Kidney (tissue), 14 donors: ENCODE data around the gene TBC1D5. TPM values are rescaled to one million over a fixed set of nuclear protein-coding genes. Genes with fewer than 3 reads are reported as not detected.

Experiments
- DNase-seq, 5 donors: peaks; one replicate each; pipeline ENCODE4 v3.0.0-alpha.2; 2013 to 2020
- FAIRE-seq: peaks from 2 replicates; lab custom pipeline; 2012; peaks lifted over from hg19 to GRCh38; lab: Jason Lieb, UNC
- H3K27ac ChIP-seq, 2 donors: one replicate each; pipeline ENCODE4 v1.7.0; 2013; ENCODE audit warnings: low read depth in 2 of 2, low read length in 2 of 2, inconsistent platforms in 1 of 2
- H3K27me3 ChIP-seq: one replicate; pipeline ENCODE4 v1.7.1; 2013; ENCODE audit warnings: low read length, inconsistent platforms; ENCODE audit not compliant: control insufficient read depth, insufficient read depth
- H3K36me3 ChIP-seq, 3 donors: one replicate each; pipeline versions ENCODE4 v1.7.0 to v1.7.1; 2013; ENCODE audit warnings: low read length in 3 of 3, control low read depth in 1 of 3, inconsistent platforms in 1 of 3; ENCODE audit not compliant: insufficient read depth in 3 of 3, control insufficient read depth in 2 of 3
- H3K4me1 ChIP-seq, 3 donors: one replicate each; pipeline versions ENCODE4 v1.7.0 to v1.7.1; 2013; ENCODE audit warnings: low read length in 3 of 3, inconsistent platforms in 1 of 3, low read depth in 1 of 3; ENCODE audit not compliant: control insufficient read depth in 2 of 3, insufficient read depth in 2 of 3
- H3K4me3 ChIP-seq, 3 donors: one replicate each; pipeline versions ENCODE4 v1.7.0 to v1.8.1; 2013; ENCODE audit warnings: low read length in 3 of 3, control low read depth in 1 of 3, inconsistent platforms in 1 of 3
- H3K9ac ChIP-seq, 3 donors: one replicate each; pipeline versions ENCODE4 v1.7.0 to v1.7.1; 2013; ENCODE audit warnings: low read length in 3 of 3, control low read depth in 1 of 3, inconsistent platforms in 1 of 3
- H3K9me3 ChIP-seq, 3 donors: one replicate each; pipeline versions ENCODE4 v1.7.0 to v1.7.1; 2013; ENCODE audit warnings: low read length in 3 of 3, control low read depth in 1 of 3, inconsistent platforms in 1 of 3; ENCODE audit not compliant: control insufficient read depth in 2 of 3, insufficient read depth in 1 of 3
- intact Hi-C: fragments of 100-400 bp; cut with DNase I; formaldehyde crosslinking; loops from one replicate; pipeline ENCODE4 v1.11.1; 2022
- polyA plus RNA-seq: library from polyadenylated mRNA; stranded (reverse); fragments of 350-450 nt; fragmentation: Illumina TruSeq; extraction: RNeasy Lipid Tissue Mini Kit (QIAGEN cat#74804); gene quantifications from one replicate; pipeline ENCODE4 v1.2.3, GENCODE V29; 2014; ENCODE audit warnings: low read depth, low replicate concordance; ENCODE audit not compliant: insufficient read depth
- total RNA-seq: library from RNA; stranded (reverse); fragmentation: NEBNext Ultra II Directional; extraction: Animal tissue kit (Norgen Biotek cat#: 25700); gene quantifications from one replicate; pipeline ENCODE4 v1.2.1, GENCODE V29; 2021
- TF ChIP-seq, protein P1 (sequence below): IDR thresholded peaks from 3 replicates; pipeline ENCODE4 v1.5.1; 2012; ENCODE audit warnings: mild to moderate bottlenecking, moderate library complexity, borderline replicate concordance; ENCODE audit not compliant: insufficient read depth; ENCODE audit errors: extremely low read depth
- donor health status: control.
- donor health status: control.
- donor health status: control.
- donor health status: control.
- donor health status: control.
- donor health status: DM: yes; HTN: yes; CAD: no.
- donor health status: Normal renal cell carcinoma (clear cell type).

TBC1D5 gene
- total and polyA plus RNA-seq, 2 donors from 2014 or later = 9.7 to 77.7 TPM

DNA sequence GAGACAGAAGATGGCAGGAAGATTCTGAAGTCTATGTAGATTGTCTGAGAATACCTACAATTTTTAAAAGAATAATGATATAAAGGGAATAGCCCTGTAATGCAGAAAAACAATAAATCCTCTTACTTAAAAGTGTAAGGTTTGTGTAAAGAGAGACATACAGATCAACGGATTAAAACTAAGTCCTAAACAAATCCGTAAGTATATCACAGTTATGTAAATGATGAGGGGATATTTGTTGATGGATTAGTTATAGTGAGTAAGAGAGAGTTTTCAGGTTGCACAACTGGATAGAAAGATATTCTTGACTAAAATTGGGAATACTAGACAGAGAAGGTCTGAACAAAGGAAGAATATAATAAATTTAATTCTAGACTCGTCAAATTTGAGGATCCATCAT is 179.6 kb downstream of the TBC1D5 start:
- intact Hi-C loops = no loop called here
- Histone ChIP-seq H3K27ac (no peak overlapping the region), H3K9ac (no peak overlapping the region), H3K27me3 (no peaks in the 10 kb centered on the region), H3K4me3 (no peak overlapping the region), H3K36me3 (no peaks in the 10 kb centered on the region), H3K4me1 (no peaks in the 10 kb centered on the region), H3K9me3 (no peaks in the 10 kb centered on the region)
- TF ChIP-seq, protein P1, sequence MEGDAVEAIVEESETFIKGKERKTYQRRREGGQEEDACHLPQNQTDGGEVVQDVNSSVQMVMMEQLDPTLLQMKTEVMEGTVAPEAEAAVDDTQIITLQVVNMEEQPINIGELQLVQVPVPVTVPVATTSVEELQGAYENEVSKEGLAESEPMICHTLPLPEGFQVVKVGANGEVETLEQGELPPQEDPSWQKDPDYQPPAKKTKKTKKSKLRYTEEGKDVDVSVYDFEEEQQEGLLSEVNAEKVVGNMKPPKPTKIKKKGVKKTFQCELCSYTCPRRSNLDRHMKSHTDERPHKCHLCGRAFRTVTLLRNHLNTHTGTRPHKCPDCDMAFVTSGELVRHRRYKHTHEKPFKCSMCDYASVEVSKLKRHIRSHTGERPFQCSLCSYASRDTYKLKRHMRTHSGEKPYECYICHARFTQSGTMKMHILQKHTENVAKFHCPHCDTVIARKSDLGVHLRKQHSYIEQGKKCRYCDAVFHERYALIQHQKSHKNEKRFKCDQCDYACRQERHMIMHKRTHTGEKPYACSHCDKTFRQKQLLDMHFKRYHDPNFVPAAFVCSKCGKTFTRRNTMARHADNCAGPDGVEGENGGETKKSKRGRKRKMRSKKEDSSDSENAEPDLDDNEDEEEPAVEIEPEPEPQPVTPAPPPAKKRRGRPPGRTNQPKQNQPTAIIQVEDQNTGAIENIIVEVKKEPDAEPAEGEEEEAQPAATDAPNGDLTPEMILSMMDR = no peak
- FAIRE-seq (no peak), DNase-seq (no peak)

DNA sequence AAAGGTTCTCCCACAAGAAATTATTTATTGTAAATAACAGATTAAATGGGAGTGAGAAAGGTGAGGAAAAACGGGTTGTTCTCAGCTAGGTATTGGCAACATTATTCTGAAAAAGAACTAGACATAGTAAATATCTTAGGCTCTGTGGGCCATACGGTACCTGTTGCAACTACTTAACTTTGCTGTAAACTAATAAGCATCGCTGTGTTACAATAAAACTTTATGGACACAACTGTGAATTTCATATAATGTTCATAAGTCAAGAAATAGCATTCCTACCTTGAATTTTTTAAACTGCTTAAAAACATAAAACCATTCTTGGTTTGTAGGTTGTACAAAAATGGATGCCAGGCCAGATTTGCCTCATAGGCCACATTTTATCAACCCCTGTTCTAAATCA is 183.9 kb downstream of the TBC1D5 start:
- intact Hi-C loops = no loop called here
- no peak overlapping the region for H3K27ac ChIP-seq
- no peaks in the 10 kb centered on the region for H3K27me3 ChIP-seq
- H3K9me3 ChIP-seq = no peaks in the 10 kb centered on the region
- no peaks in the 10 kb centered on the region for H3K36me3 ChIP-seq
- TF ChIP-seq, protein P1 = no peak
- no peak overlapping the region for H3K9ac ChIP-seq
- DNase-seq = no peak
- no peak for FAIRE-seq
- no peak overlapping the region for H3K4me3 ChIP-seq
- H3K4me1 ChIP-seq = no peaks in the 10 kb centered on the region

DNA sequence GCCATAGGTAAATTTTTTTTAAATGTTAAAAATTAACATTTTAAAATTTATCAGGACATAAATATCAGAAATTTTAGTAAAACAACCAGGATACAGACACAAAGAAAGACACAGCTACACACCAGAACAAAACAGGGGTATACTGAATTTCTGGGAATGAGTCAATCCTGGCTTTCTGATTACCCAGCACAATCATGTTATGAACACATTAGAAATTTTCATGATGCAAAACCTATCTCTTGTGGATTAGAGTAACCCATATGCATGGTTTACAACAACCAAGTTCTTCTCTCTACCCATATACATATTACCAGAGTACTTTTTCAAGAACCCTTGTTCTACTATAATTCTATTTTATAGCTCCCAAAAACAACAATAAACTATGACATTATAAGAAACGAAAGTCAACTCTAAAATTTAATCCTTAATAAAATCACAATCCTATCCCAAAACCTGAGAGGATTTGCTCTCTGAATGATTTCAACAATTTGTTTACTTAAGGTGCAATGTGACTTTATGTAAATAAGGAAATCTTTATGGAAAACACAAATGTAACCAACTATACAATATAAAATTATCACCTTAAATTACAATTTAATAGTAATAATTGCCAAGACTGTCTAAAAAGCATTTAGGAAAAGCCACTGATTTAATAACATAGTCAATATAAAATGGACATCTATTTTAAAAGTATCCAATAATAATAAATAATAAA is 184.5 kb downstream of the TBC1D5 start:
- H3K9me3 ChIP-seq = no peaks in the 10 kb centered on the region
- no peak overlapping the region for H3K4me3 ChIP-seq
- intact Hi-C loops = no loop called here
- H3K9ac ChIP-seq = no peak overlapping the region
- TF ChIP-seq, protein P1 = no peak
- no peaks in the 10 kb centered on the region for H3K4me1 ChIP-seq
- H3K36me3 ChIP-seq = no peaks in the 10 kb centered on the region
- no peak for FAIRE-seq
- no peak overlapping the region for H3K27ac ChIP-seq
- no peaks in the 10 kb centered on the region for H3K27me3 ChIP-seq
- no peak for DNase-seq
